ENCODE measurements around the gene UBL4B. TPM values are rescaled to one million over a fixed set of nuclear protein-coding genes. Genes with fewer than 3 reads are reported as not detected.

The UBL4B gene
- total RNA-seq, 1 experiment from 2014 or later: not detected

GRCh38 chr1:110091791-110092190 is 20.5 kb upstream of the UBL4B start:
- Histone ChIP-seq H3T11ph (ENCODE audit: low read length) (no peak overlapping the region), H4K91ac (ENCODE audit: insufficient read length, low read depth, low read length) (no peak overlapping the region), H3K4me2 (ENCODE audit: insufficient read depth, insufficient read length, low read length) (no peak overlapping the region), H3K9ac (ENCODE audit: extremely low read depth, insufficient read length, low read length) (no peak overlapping the region), H4K8ac (replicated peaks; ENCODE audit: insufficient read length, low read depth, low read length) (no peak overlapping the region), H2BK12ac (ENCODE audit: insufficient read length, low read depth, low read length) (no peak overlapping the region), H3K14ac (ENCODE audit: insufficient read depth, low read length) (no peak overlapping the region), H3K18ac (ENCODE audit: insufficient read length, low read depth, low read length) (no peak overlapping the region), H3K79me1 (ENCODE audit: insufficient read depth, low read depth, low read length, poor library complexity, severe bottlenecking) (no peaks in the 10 kb centered on the region), H2BK5ac (ENCODE audit: insufficient read length, low read length) (no peak overlapping the region), H3K23me2 (ENCODE audit: insufficient read length, low read depth, low read length, poor library complexity, severe bottlenecking) (no peaks in the 10 kb centered on the region), H2BK120ac (ENCODE audit: low read depth, low read length, poor library complexity, severe bottlenecking) (no peak overlapping the region), H3K56ac (ENCODE audit: insufficient read length, low read depth, low read length) (no peak overlapping the region), H2AFZ (ENCODE audit: low read length) (no peak overlapping the region), H2BK15ac (ENCODE audit: low read depth, low read length) (no peak overlapping the region), H3K27me3 (ENCODE audit: insufficient read depth, low read length) (peaks cover 3% of the 10 kb centered on the region; the same call in 1 of the 2 replicates), H3K23ac (ENCODE audit: insufficient read length, low read depth, low read length) (no peak overlapping the region), H3K4ac (ENCODE audit: low read depth, low read length) (no peak overlapping the region), H2BK20ac (ENCODE audit: low read depth, low read length, poor library complexity, severe bottlenecking) (no peak overlapping the region), H3K9me3 (ENCODE audit: control insufficient read depth, low read depth, low read length) (no peaks in the 10 kb centered on the region), H2AK5ac (ENCODE audit: insufficient read length, low read length) (no peak overlapping the region), H3K4me1 (ENCODE audit: insufficient read depth, low read length) (no peaks in the 10 kb centered on the region), H4K5ac (ENCODE audit: insufficient read length, low read depth, low read length) (no peak overlapping the region), H3K27ac (ENCODE audit: insufficient read length, low read depth, low read length) (no peak overlapping the region), H4K20me1 (ENCODE audit: control insufficient read depth, insufficient read depth, insufficient read length) (no peaks in the 10 kb centered on the region), H3K79me2 (ENCODE audit: insufficient read depth, low read length) (no peaks in the 10 kb centered on the region)
- Mint-ChIP-seq H3K4me3 (no peak overlapping the region), H3K27ac (no peak overlapping the region), H3K27me3 (ENCODE audit: low read depth) (peaks cover 45% of the 10 kb centered on the region), H3K9me3 (peaks cover 0 to 2% of the 10 kb centered on the region in 2 experiments; a peak in 2 of 5 replicates), H3K36me3 (ENCODE audit: insufficient read depth in 1 of 3, low read depth in 3 of 3) (no peaks in the 10 kb centered on the region; a peak in 1 of 7 replicates), H3K4me1 (peaks cover 10 to 11% of the 10 kb centered on the region in 2 experiments)
- TF ChIP-seq CTCF (conservative IDR thresholded peaks at IDR 0.05): no peak
- WGBS (ENCODE audit: extremely low coverage, insufficient read length, low lambda C conversion rate): no CpG with 5 or more reads among the region's 3 CpGs
- no peak for DNase-seq
